Melanocyte of skin (primary cell): ENCODE measurements around the gene TNC. TPM values are rescaled to one million over a fixed set of nuclear protein-coding genes. Genes with fewer than 3 reads are reported as not detected.

Experiments
- total RNA-seq, 2 donors: library from RNA; depleted of rRNA; stranded (reverse); fragments of >200 nt; gene quantifications; 2 replicates each; pipeline ENCODE4 v1.2.3, GENCODE V29; 2012

Gene TNC
- 100 to 1,000 TPM in 1 of 2 donors, 10 to 100 TPM in 1; 24.1 to 174 TPM for total RNA-seq

DNA sequence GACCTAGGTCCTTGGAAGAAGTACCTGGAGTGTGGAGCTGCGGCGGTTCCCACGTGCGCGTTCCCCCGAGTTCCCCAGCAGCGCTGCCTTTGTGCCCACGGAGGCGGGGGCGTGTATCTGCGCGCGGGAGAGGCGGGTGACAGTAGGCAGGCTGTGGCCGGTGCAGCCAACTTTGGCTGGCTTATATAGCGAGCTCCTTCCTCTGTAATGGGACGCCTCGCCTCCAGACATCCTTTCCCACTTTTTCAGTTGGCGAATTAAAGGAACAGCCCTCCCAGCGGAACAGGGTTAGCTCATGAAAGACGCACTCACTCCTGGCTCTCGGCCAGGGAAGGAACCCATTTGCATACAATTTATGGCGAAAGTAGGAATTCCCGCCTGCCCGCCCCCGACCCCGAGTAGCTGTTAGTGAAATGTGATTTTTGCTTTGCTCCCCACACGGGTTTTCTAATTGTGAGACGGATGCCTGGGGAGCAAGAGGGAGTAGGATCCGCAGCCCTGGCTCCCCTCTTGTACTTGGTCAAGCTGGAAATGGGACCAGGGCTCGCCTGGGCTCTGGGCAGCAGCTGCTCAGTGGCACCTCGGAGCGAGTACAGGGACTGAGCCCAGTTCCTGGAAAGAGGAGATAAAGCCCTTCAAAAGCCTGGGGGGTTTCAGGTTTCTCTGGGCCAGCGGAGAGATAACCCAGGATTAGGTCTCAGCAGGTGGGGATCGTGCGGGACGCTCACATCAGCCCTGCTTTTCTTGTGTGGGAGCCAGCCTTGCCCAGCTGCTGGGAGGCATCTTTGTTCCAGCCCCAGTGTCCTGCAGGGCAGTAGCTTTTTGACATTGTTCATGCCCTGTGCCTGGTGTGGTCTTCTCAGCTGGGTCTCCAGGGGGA lies at the start of gene TNC:
TSS of gene TNC (minus strand) at position 159 of the 880 bp plus-strand sequence. CDS start 27,139 bp downstream, outside the sequence.

Other genes with a start within 250 kb of the TNC start
- not detected for gene TNFSF8, start 187.6 kb downstream of the TNC start, total RNA-seq